Stimulated activated CD8-positive, alpha-beta memory T cell treated with anti-CD3 and anti-CD28 coated beads, Interleukin-7, amount 100 ng/mL, for 1 hour (primary cell): ENCODE results near the gene COG1.
A peak's percentile ranks its signal among the peaks of the same experiment; 100 is the strongest.

Experiments
- DNase-seq, 2 donors: peaks; one replicate each; pipeline ENCODE4 v3.0.0-alpha.2; 2020; ENCODE audit warnings: low read depth in 2 of 2

COG1 gene

GRCh38 chr17:73168667-73169066 lies 24.2 kb upstream of the COG1 start:
- no peak for DNase-seq

DNA sequence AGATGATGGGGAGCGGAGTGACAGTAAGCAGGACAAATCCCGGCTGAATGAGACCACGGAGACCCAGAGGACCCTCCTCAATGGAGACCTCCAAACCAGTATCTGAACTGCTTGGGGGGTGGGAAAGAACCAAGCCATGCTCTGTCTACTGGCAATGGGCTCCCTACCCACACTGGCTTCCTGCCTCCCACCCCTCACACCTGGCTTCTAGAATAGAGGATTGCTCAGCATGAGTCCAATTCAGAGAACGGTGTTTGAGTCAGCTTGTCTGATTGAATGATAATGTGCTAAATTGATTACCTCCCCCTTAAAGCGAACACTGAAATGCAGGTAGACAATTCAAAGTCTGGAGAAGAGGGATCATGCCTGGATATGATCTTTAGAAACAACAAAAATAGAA lies 22.5 kb upstream of the COG1 start:
- DNase-seq, result no peak

DNA sequence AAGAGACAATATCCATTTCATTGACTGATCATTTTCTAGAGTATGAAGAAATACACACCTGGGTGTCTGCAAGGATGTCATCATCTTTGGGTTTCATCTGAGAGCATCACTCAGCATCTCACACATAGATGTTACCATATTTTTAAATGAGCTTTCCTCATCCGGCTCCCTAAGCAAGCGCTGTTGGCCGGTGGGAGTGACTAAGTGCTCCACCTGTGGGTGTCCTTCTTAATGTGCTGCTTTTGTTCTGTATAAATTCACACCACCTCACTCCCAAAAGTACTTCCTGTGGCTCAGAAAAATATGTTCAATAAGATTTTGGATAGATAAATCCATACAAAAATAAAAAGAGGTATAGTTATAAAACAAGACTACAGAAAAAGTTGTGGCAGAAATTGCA lies 20.6 kb upstream of the COG1 start:
- no peak for DNase-seq

DNA sequence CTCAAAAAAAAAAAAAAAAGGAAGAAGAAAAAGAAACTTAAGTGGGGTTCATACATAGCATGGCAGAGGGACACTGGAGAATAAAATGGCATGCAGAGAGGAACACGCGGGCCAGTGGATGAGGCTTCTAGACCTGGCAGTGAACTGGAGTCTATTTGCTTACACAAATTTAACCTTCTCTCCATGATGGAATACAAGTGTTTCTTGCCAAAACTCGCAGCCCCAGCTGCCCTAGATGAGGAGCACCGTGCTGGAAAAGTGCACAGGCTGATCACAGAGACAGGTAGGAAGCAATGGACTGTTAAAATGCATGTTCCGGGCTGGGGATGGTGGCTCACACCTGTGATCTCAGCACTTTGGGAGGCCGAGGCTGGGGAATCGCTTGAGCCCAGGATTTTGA lies 18.7 kb upstream of the COG1 start:
- DNase-seq, result no peak

DNA sequence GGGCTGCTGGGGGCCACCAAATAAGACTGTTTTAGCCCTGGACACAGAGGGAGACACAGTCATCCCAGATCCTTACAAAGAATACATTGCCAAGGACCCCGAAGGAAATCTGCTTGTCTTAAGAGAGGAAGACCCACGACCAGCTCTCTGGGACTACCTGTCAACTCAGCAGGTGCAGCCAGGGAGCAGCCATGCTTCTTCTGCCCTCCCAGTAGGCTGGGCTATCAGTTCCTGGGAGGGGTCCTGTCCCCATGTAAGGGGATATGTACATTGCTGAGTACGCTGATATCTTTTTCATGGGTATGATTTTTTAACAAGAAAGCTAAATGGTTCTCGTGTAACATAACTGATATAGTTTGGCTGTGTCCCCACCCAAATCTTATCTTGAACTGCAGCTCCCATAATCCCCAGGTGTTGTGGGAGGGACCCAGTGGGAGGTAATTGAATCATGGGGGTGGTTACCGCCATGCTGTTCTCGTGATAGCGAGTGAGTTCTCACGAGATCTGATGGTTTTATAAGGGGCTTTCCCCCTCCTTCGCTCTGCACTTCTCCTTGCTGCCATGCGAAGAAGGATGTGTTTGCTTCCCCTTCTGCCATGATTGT lies 16.8 kb upstream of the COG1 start:
- no peak for DNase-seq

- no peak for DNase-seq
Observed at GRCh38 chr17:73179387-73179786, 13.5 kb upstream of the COG1 start.

DNA sequence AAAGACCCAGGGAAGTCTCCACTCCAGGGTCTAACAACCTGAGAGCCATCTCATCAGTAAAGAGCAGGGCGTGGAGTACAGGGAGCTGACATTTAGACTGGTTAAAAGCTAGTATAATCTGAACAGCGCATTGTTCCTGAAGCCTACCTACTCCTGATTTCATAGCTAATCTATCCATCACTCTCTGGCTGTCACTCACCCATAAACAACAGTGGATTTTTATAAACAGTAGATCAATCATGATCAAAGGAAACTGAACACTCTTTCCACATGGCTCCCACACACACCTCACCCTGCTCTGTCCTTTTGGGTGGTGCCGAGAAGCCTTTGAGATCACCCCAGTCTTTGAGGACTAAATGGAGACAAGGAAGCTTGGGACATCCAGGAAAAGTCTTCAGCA lies 13.0 kb upstream of the COG1 start:
- no peak for DNase-seq

DNA sequence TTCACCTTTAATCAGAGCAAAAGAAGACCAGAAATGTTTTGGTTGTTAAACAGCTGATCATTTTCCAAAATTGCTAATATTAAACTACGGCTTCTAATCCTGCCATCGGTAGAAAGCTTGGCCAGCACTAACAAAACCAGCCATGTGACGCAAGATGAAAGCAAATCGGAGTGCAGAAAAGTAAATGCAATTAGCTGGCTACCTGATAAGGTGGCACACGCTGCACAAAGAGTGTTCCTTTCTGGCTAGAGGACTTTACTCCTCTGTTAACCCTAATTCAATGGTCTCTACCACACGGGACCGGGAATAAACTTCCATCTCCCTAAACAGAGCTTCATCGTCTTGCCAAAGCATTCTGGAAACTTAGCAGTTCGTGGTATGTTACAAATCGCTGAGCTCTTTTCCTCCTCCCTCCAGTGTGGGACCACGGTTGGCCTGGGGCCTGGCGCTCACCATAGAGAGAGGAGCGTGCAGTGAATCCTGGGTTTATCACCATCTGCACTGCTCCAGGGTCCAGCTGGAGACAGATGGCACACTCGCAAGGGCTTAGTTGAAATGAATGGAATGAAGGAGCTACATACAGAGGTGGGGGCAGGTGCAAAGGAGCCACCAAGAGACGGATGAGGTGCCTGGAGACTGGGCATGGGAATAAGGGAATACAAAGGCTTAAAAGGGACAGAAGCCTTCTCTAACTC lies 10.1 kb upstream of the COG1 start:
- no peak for DNase-seq

DNA sequence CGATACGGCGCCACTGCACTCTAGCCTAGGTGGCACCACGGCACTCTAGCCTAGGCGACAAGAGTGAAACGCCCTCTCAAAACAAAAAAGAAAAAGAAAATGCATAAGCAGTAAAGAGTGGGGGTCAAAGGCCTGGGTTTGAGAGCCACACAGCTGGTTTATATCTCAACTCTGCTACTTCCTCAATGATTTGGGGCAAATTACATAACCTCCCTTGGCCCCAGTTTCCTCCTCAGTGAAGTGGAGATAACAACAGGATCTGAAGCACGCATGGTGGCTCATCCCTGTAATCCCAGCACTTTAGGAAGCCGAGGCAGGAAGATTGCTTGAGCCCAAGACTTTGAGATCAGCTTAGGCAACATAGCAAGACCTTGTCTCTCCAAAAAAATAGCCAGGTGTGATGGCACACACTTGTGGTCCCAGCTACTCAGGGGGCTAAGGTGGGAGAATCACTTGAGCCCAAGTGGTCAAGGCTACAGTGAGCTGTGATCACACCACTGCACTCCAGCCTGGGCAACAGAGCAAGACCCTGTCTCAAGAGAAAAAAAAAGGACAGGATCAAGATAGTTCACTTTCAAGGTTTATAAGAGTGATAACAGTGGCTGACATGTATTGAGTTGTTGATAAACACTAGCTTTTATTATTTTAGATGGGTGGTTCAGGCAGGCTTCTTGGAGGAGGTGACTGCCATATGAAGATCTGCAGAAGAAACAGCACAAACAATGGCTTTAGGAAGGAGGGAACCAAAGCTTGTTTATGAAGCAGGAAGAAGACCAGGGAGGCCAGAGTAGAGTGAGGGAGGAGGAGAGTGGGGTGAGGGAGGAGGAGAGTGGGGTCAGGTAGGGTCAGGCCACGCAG lies 8.5 kb upstream of the COG1 start:
- no peak for DNase-seq

- no peak for DNase-seq
Observed at GRCh38 chr17:73186283-73187050, 6.4 kb upstream of the COG1 start.

- DNase-seq, result no peak
Observed at GRCh38 chr17:73187203-73187769, 5.6 kb upstream of the COG1 start.

- DNase-seq, result no peak
Observed at GRCh38 chr17:73188011-73188410, 4.8 kb upstream of the COG1 start.

DNA sequence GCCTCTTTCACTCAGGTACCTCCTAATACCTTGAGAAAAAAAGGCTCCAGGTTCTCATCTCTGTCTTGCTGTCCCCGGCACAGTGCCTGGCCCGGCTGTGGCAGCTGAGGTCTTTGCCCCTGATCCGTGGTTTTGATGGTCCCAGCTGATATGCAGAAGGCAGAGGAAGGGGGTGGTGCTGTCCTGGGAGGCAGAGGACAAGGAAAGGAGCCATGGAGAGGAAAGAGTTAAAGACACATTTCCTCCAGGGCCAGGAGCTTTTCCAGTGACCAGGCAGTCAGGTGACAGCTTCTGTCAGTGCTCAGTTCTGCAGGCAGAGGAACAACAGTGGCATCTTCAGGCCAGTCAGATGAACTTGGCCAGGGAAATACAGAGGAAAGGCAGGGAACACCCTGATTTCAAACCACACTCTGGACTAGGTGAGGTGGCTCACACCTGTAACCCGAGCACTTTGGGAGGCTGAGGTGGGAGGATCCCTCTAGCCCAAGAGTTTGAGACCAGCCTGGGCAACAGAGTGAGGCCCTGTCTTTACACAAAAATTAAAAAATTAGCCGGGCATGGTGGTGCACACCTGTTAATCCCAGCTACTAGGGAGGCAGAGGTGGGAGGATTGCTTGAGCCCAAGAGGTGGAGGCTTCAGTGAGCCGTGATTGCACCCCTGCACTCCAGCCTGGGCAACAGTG lies 3.3 kb upstream of the COG1 start:
- no peak for DNase-seq

DNA sequence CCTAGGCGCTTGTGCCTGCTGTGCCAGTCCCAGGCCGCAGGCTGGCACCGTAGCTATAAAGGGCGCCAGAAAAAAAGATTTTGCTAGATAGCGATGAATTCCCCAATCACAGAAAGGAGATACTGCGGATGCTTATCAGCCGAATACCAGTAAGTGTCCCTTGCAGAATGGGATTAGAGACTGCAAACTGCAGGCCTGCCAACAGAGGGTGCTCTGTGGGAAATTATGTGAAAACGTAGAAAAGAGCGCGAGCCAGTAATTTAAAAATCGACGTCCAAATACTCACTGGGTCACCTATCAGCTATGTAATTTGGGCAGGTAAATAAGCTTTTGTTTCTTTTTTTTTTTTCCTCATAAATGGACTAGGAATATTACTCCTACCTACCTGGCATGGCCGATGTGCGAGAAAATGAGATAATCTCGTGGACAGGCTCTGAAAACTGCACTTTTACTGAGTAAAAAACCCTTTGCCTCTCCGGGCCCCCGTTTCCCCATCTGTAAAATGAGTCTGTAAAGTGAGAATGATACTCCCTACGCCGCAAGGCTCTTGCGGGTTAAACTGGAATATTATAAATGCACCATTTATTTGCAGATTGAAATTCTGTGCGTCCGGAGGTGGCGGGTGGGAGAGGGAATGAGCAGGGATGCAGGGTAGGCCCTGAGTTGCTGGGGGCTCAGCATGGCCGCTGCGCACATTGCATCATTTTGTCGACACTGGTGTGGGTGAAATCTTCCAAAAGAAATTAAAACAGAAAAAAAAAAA lies 1.2 kb upstream of the COG1 start:
- peak; percentile 17 to 34 for DNase-seq

DNA sequence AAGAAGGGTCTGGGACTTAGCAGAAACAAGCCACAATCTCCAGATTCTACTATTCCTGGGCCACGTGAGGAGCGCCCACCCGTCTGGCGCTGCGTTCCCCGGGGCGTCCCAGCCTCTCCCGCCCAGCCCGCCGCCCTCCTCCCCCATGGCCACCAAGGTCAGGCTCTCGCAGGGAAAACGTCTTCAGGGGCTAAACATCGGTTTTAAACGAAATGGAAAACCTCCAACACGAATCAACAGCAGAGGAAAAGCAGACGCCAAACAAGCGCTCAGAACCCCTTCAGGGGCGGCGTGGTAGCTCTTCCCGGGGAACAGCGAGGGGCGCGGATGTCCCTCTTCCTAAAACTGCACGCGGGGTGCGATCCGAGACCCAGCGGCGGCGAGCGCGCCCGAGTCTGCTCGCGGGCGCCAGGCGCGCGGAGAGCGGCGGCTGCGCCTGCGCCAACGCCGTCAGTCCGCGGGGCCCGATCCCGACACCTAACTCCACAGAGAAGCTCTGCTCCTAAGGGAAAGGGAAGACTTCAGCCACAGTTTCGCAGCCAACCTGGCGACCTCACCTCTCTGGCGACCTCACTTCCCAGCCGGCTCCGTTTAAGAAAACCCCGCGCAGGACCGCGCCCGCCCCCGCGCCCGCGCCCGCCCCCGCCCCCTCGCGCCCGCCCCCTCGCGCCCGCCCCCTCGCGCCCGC lies 505 bp upstream of the COG1 start:
- DNase-seq, result peak in 1 of 2 donors; percentile 17

DNA sequence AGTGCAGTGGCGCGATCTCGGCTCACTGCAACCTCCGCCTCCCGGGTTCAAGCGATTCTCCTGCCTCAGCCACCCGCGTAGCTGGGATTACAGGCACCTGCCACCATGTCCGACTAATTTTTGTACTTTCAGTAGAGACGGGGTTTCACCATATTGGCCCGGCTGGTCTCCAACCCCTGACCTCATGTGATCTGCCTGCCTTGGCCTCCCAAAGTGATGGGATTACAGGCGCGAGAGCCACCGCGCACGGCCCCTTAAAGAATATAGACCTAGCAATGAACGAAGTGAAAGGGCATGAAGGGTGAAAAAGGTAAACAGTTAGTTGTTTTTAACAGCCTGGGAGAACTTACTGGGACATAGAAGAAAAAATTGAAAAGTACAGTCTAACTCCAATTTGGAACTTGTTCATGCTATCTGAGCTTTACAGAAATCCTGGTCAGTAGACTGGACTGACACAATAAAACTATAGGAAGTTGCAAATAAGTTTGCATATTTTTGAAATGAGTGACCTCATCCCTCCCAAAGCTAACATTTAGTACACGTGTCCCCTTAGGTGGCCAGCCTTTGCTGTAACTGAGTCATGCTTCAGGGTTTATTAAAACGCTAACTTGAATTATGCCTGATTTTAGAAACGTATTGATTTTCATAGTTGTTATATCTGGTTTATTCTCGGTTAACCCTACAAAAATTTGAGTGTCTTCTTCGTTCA lies 1.8 kb downstream of the COG1 start:
- DNase-seq, result no peak

GRCh38 chr17:73196500-73196899 lies 3.6 kb downstream of the COG1 start:
- DNase-seq, result no peak

- DNase-seq, result no peak
Observed at GRCh38 chr17:73197161-73197560, 4.3 kb downstream of the COG1 start.
